GM13977 (cell line): ENCODE results near the gene PYM1.

Experiments
- DNase-seq: peaks from one replicate; pipeline ENCODE4 v3.0.0; 2012; ENCODE audit warnings: low spot score
- in situ Hi-C: fragments of 300-500 bp; cut with MboI; formaldehyde crosslinking; loops from one replicate; pipeline ENCODE4 v1.12.0; 2022; ENCODE audit warnings: low sequenced_read_pairs, low pct_unique_long_range_greater_than_20kb, mixed read lengths, inconsistent platforms; ENCODE audit not compliant: unreplicated experiment
- TF ChIP-seq, protein P1 (sequence below): IDR thresholded peaks from 2 replicates; pipeline ENCODE4 v1.5.1; 2012; ENCODE audit warnings: mild to moderate bottlenecking, control low read depth; ENCODE audit not compliant: insufficient read depth; ENCODE audit errors: extremely low read depth, missing control alignments

Gene PYM1

GRCh38 chr12:55933799-55934742 is 6.4 kb upstream of the PYM1 start:
- in situ Hi-C loops = no loop called here
- DNase-seq = no peak
- TF ChIP-seq, protein P1, sequence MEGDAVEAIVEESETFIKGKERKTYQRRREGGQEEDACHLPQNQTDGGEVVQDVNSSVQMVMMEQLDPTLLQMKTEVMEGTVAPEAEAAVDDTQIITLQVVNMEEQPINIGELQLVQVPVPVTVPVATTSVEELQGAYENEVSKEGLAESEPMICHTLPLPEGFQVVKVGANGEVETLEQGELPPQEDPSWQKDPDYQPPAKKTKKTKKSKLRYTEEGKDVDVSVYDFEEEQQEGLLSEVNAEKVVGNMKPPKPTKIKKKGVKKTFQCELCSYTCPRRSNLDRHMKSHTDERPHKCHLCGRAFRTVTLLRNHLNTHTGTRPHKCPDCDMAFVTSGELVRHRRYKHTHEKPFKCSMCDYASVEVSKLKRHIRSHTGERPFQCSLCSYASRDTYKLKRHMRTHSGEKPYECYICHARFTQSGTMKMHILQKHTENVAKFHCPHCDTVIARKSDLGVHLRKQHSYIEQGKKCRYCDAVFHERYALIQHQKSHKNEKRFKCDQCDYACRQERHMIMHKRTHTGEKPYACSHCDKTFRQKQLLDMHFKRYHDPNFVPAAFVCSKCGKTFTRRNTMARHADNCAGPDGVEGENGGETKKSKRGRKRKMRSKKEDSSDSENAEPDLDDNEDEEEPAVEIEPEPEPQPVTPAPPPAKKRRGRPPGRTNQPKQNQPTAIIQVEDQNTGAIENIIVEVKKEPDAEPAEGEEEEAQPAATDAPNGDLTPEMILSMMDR = no peak

GRCh38 chr12:55933169-55933798 is 5.6 kb upstream of the PYM1 start:
- TF ChIP-seq, protein P1 = no peak
- no peak for DNase-seq
- in situ Hi-C loops = no loop called here

GRCh38 chr12:55932551-55932910 is 4.8 kb upstream of the PYM1 start:
- TF ChIP-seq, protein P1 = no peak
- in situ Hi-C loops = no loop called here
- peak; percentile 65 for DNase-seq

DNA sequence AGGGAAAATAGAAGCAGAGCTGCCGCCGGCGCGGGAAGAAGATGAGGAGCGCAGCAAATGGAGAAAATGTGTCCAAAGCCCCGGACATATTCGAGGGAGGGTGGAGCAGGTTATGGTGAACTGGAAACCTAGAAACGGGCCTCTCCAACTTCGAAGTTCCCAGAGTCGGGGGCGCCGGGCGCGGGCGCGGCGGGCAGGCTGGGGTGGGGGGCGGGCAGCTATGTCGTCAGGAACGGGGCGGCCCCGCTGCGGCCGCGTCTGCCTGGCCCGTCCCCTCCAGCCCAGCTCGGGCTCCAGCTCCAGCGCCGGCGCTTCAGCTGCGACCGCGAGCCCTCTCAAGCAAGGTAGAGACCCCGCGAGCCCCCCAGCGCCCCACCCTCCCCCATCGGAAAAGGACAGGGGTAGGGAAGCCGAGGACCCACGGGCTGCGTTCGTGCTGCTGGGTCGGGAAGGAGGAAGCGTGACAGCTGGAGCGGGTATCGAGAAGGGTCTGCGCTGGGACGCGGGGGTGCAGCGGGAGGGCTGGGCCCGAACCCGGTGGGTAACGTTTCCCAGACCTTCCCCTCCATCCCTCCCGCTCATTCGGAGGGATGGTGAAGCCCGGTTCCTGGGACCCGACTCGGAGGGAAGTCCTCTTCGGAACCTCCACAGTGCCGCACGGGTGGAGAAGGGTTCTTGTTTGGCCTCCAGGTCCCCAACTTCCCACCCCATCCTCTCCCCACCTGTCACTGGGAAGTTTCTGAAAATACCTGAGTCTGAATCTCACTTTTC is 4.3 kb upstream of the PYM1 start:
- in situ Hi-C loops = no loop called here
- TF ChIP-seq, protein P1 = no peak
- DNase-seq = peak; percentile 72

- DNase-seq = no peak
- in situ Hi-C loops = no loop called here
- TF ChIP-seq, protein P1 = no peak
Measured at GRCh38 chr12:55931317-55931779, 3.7 kb upstream of the PYM1 start.

GRCh38 chr12:55930771-55931316 is 3.1 kb upstream of the PYM1 start, which contains the start of gene DGKA:
Gene DGKA (plus strand): TSS chr12:55931162. CDS start chr12:55936504, 5,342 bp downstream.
- in situ Hi-C loops = no loop called here
- peak; percentile 81 for DNase-seq
- TF ChIP-seq, protein P1 = peak; percentile 60
